WERI-Rb-1 (cell line): ENCODE measurements around the gene TSC22D4.

Source experiments
- DNase-seq: peaks from one replicate; pipeline ENCODE4 v3.0.0-alpha.2; 2020
- H3K27ac ChIP-seq: fragments of 250-450 bp; sonication (Bioruptor Pico); 2 replicates; pipeline ENCODE4 v1.5.1; 2020; ENCODE audit warnings: mild to moderate bottlenecking, moderate library complexity
- H3K27me3 ChIP-seq: fragments of 250-450 bp; sonication (Bioruptor Pico); 2 replicates; pipeline ENCODE4 v1.5.1; 2021; ENCODE audit warnings: mild to moderate bottlenecking, low read depth, moderate library complexity; ENCODE audit not compliant: insufficient read depth, severe bottlenecking
- H3K36me3 ChIP-seq: fragments of 250-450 bp; sonication (Bioruptor Pico); 2 replicates; pipeline ENCODE4 v1.5.1; 2020; ENCODE audit warnings: mild to moderate bottlenecking, moderate library complexity
- H3K4me3 ChIP-seq: 2 replicates; pipeline ENCODE4 v1.5.1; 2011; ENCODE audit warnings: low read depth, mild to moderate bottlenecking, control low read depth, low read length
- H3K9me3 ChIP-seq: fragments of 250-450 bp; sonication (Bioruptor Pico); 2 replicates; pipeline ENCODE4 v1.5.1; 2021; ENCODE audit warnings: mild to moderate bottlenecking, moderate library complexity; ENCODE audit not compliant: severe bottlenecking
- CTCF ChIP-seq: IDR thresholded peaks from 2 replicates; pipeline ENCODE4 v1.5.1; 2011; ENCODE audit warnings: low read depth, mild to moderate bottlenecking, control low read depth, inconsistent platforms, low read length

The TSC22D4 gene

GRCh38 chr7:100432621-100433275, 46.3 kb downstream of the TSC22D4 start:
- Histone ChIP-seq H3K9me3 (no peaks in the 10 kb centered on the region), H3K4me3 (no peak overlapping the region), H3K36me3 (peaks cover 57% of the 10 kb centered on the region), H3K27ac (no peak overlapping the region), H3K27me3 (no peaks in the 10 kb centered on the region)
- no peak for TF ChIP-seq CTCF
- no peak for DNase-seq

GRCh38 chr7:100432053-100432452, 47.0 kb downstream of the TSC22D4 start:
- peaks cover 57% of the 10 kb centered on the region for H3K36me3 ChIP-seq
- TF ChIP-seq CTCF, result no peak
- H3K9me3 ChIP-seq, result no peaks in the 10 kb centered on the region
- H3K27ac ChIP-seq, result no peak overlapping the region
- no peak overlapping the region for H3K4me3 ChIP-seq
- no peaks in the 10 kb centered on the region for H3K27me3 ChIP-seq
- DNase-seq, result no peak

- Histone ChIP-seq H3K9me3 (no peaks in the 10 kb centered on the region), H3K4me3 (no peak overlapping the region), H3K27ac (no peak overlapping the region; the same call in 1 of the 2 replicates), H3K36me3 (peaks cover 57% of the 10 kb centered on the region), H3K27me3 (no peaks in the 10 kb centered on the region)
- TF ChIP-seq CTCF, result no peak
- DNase-seq, result no peak
Measured at GRCh38 chr7:100431286-100431735, 47.7 kb downstream of the TSC22D4 start.

- no peak for TF ChIP-seq CTCF
- Histone ChIP-seq H3K27ac (peak overlapping the region; percentile 98), H3K27me3 (no peaks in the 10 kb centered on the region), H3K9me3 (no peaks in the 10 kb centered on the region), H3K36me3 (peaks cover 56% of the 10 kb centered on the region), H3K4me3 (peak overlapping the region; percentile 80)
- DNase-seq, result no peak
Measured at GRCh38 chr7:100430493-100431285, 48.3 kb downstream of the TSC22D4 start.

- TF ChIP-seq CTCF, result no peak
- peaks cover 48% of the 10 kb centered on the region for H3K36me3 ChIP-seq
- H3K27ac ChIP-seq, result peak within 1 kb of the TSS; percentile 98
- no peaks in the 10 kb centered on the region for H3K27me3 ChIP-seq
- peak within 1 kb of the TSS; percentile 80 for H3K4me3 ChIP-seq
- peak; percentile 97 for DNase-seq
- H3K9me3 ChIP-seq, result no peaks in the 10 kb centered on the region
Measured at GRCh38 chr7:100429637-100430492, 49.1 kb downstream of the TSC22D4 start, which contains the start of gene MEPCE. Gene MEPCE (plus strand): TSS chr7:100429831. CDS start chr7:100430019, 188 bp downstream.
